Measurements from ENCODE around the gene ZNHIT1. TPM values are rescaled to one million over a fixed set of nuclear protein-coding genes. Genes with fewer than 3 reads are reported as not detected.

ZNHIT1 gene
- total RNA-seq (10 to 100 TPM; 57.8 to 58.4 TPM), polyA plus RNA-seq (ENCODE audit: insufficient read depth, low read depth, low replicate concordance) (48.3 TPM)
- long read RNA-seq, donor 1, transcript ZNHIT1-203 (4 exons, 2,898 nt) = minor isoform, 5 of 63 reads
- long read RNA-seq, donor 1, transcript ZNHIT1-201 (5 exons, 1,225 nt) = major isoform, 53 of 63 reads
- long read RNA-seq, donor 1, partial matches to known transcripts = 5 of 63 reads
- long read RNA-seq, donor 1, other reads (novel, unspliced or antisense) = 0 of 63 reads
- long read RNA-seq, donor 2, transcript ZNHIT1-201 (5 exons, 1,225 nt) = major isoform, 30 of 33 reads
- long read RNA-seq, donor 2, partial matches to known transcripts = 0 of 33 reads
- long read RNA-seq, donor 2, other reads (novel, unspliced or antisense) = 0 of 33 reads

GRCh38 chr7:101217388-101218235 is at the start of gene ZNHIT1, which contains the start of gene PLOD3:
TSS of gene ZNHIT1 (plus strand) at chr7:101218165. CDS start at chr7:101218196, 31 bp downstream.
TSS of gene PLOD3 (minus strand) at chr7:101217581. CDS start at chr7:101217274, 307 bp downstream.
- 1% methylated on average over 45 to 51 of the region's 57 CpGs for WGBS, 2 donors
- H3K36me3 ChIP-seq (ENCODE audit: low read depth, missing control alignments) = no peaks in the 10 kb centered on the region
- intact Hi-C loops (cut with DNase I; ENCODE audit: low total_unique reads) = no loop called here

GRCh38 chr7:101168412-101169049 is 49.4 kb upstream of the ZNHIT1 start:
- Histone ChIP-seq H3K36me3 (ENCODE audit: low read depth, missing control alignments) (no peaks in the 10 kb centered on the region), H3K27ac (no peak overlapping the region), H3K9me3 (no peaks in the 10 kb centered on the region), H3K27me3 (no peaks in the 10 kb centered on the region), H3K4me1 (peaks cover 28% of the 10 kb centered on the region), H3K4me3 (no peak overlapping the region)
- TF ChIP-seq CTCF (IDR thresholded peaks at IDR 0.05) (no peak), POLR2A (IDR thresholded peaks at IDR 0.05) (no peak)
- intact Hi-C loops (cut with DNase I; ENCODE audit: low total_unique reads) = loop anchor here (10.0 kb wide), 1 partner anchor 116 kb away; no protein-coding TSS in a partner anchor
- no peak for DNase-seq
- WGBS, 2 donors = 4 to 6% methylated on average over 6 of the region's 6 CpGs

More at GRCh38 chr7:101217388-101218235, at the start of gene ZNHIT1, which contains the start of gene PLOD3:
- Histone ChIP-seq H3K27me3 (no peaks in the 10 kb centered on the region), H3K4me3 (peak within 1 kb of the TSS; percentile 65 to 84), H3K27ac (peak within 1 kb of the TSS; percentile 74 to 84), H3K4me1 (peaks cover 19% of the 10 kb centered on the region), H3K9me3 (no peaks in the 10 kb centered on the region)
- TF ChIP-seq CTCF (IDR thresholded peaks at IDR 0.05) = no peak
- no peak for TF ChIP-seq POLR2A (IDR thresholded peaks at IDR 0.05)
- peak; percentile 98 for DNase-seq

- no peak for DNase-seq
- WGBS, 2 donors = 2 to 3% methylated on average over 18 of the region's 18 CpGs
- Histone ChIP-seq H3K27me3 (no peaks in the 10 kb centered on the region), H3K36me3 (ENCODE audit: low read depth, missing control alignments) (no peaks in the 10 kb centered on the region), H3K9me3 (no peaks in the 10 kb centered on the region), H3K27ac (no peak overlapping the region), H3K4me1 (peaks cover 24% of the 10 kb centered on the region), H3K4me3 (no peak overlapping the region)
- intact Hi-C loops (cut with DNase I; ENCODE audit: low total_unique reads) = loop anchor here (10.0 kb wide), 1 partner anchor 116 kb away; no protein-coding TSS in a partner anchor
- no peak for TF ChIP-seq CTCF (IDR thresholded peaks at IDR 0.05)
- TF ChIP-seq POLR2A (IDR thresholded peaks at IDR 0.05) = no peak
Observed at GRCh38 chr7:101169110-101169837, 48.7 kb upstream of the ZNHIT1 start.

GRCh38 chr7:101169838-101170551 is 48.0 kb upstream of the ZNHIT1 start:
- 1% methylated on average over 21 to 33 of the region's 33 CpGs for WGBS, 2 donors
- DNase-seq = peak; percentile 78
- no peaks in the 10 kb centered on the region for H3K27me3 ChIP-seq
- H3K9me3 ChIP-seq = no peaks in the 10 kb centered on the region
- H3K4me1 ChIP-seq = peaks cover 22% of the 10 kb centered on the region
- TF ChIP-seq CTCF (IDR thresholded peaks at IDR 0.05) (peak; percentile 59 to 82 (median 73)), POLR2A (IDR thresholded peaks at IDR 0.05) (no peak)
- H3K27ac ChIP-seq = no peak overlapping the region
- intact Hi-C loops (cut with DNase I; ENCODE audit: low total_unique reads) = loop anchor here (10.0 kb wide), 1 partner anchor 115 kb away; no protein-coding TSS in a partner anchor
- no peaks in the 10 kb centered on the region for H3K36me3 ChIP-seq (ENCODE audit: low read depth, missing control alignments)
- no peak overlapping the region for H3K4me3 ChIP-seq

Measured in testis (tissue), 5 donors.